Epithelial cell of prostate (primary cell): ENCODE data around the gene TSSK6.

Experiments used
- DNase-seq: peaks from one replicate; pipeline ENCODE4 v3.0.0-alpha.2; 2011; ENCODE audit warnings: low read depth, low spot score
- H3K27ac ChIP-seq: fragments of 450-650 bp; 2 replicates; pipeline ENCODE4 v1.5.1; 2017; ENCODE audit warnings: mild to moderate bottlenecking

TSSK6 gene

DNA sequence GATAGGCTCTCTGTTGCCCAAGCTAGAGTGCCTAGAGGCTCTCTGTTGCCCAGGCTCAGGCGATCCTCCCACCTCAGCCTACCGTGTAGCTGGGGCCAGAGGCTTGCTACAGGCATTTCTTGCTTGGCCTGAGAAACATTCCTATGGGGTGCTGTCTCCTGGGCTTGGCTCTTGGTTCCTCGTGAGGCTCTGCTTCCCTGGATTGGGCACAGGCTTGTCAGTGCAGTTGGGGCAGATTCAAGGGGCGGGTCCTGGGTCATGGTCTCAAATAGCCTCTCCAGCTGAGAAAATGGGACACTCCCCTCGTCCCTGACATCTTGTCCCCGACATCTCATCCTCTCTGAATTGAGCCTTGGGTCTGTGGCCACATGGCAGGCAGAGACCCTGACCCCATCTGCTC, 4.9 kb downstream of the TSSK6 start:
- no peak for DNase-seq
- no peak overlapping the region for H3K27ac ChIP-seq

DNA sequence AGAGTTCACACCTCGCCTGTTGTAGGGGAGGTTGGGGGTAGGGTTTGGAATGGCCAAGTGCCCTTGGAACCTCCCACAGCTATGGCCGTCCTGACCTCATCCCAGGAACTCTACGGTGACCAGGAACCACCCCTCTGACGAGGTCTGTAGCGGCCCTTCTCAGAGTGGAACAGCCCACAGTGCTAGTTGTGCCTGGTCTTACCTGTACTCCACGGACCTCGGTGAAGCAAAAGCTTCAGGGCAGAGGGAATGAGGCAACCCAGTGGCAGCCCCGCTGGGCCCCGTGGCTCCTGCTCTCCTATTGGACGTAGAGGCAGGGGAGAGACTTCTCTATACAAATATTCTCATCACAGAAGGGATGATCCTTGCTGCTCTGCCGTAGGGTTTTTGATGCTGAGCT, 7.1 kb downstream of the TSSK6 start:
- no peak overlapping the region for H3K27ac ChIP-seq
- no peak for DNase-seq

DNA sequence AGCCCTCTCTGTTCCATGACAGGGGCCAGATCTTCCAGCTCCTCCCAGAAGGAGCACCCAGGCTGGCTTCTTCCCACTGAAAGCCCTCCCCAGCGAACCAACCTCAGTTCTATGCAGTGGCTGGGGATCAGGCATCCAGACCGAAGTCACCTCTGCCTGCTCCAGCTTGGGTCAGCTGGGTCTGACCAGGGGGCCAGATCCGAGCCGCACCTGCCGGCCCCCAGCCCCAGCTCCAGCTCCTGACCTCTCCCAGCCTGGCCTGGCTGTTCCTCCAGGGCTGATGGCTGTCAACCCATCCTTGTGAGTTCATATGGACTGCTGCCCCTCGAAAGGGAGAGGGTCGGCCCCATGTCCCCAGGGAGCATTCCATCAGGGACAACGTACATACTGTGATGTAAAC, 8.0 kb downstream of the TSSK6 start:
- H3K27ac ChIP-seq, result no peak overlapping the region
- no peak for DNase-seq

DNA sequence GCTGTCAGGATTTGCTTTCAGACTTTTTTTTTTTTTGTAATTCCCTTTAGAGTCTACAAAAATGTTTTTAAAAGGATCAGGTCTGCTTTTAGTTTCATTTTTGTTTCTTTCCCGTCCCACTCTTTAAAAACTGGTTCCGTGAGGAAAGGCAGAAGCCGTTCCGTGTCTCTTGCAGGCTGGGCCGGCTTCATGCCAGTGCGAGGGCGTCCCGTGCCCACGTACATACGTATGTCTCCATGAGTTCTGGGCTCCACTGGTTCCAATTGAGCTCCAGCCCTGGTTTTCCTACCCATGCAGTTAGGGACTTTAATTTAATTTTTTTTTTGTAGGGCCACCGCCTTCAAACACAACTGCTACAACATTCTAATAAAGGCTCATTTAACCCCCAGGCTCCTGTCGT, 8.8 kb downstream of the TSSK6 start:
- no peak for DNase-seq
- no peak overlapping the region for H3K27ac ChIP-seq

DNA sequence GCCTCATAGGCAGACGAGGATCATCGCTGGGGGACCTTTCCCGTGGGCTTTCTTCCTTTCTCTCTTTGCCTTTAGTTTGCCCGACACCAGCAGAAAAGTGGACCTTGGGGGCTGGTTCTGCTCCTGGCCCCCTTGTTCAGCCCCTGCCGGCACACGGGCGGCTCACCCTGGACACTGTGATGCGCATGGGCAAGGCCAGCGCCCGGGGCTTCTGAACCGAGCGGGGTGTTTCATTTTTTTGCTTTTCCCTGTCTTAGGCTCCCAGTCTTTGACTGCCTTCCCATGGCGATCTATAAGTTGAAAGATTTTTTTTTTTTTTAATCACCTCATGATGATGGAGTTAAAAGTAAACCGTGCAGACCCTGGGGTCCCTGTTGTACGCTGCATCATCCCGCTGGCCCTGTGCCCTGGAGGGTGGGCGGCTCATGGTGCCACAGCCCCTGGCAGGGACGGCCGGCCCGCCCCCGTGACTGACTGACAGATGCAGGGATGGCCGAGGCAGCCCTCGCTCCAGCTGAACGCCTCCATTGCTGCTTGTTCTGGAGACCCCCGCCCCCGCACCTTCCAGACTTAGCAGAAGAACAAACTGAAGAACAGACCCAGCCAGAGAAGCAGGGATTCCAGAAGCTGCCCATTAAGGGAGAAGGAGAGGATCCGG, 9.6 kb downstream of the TSSK6 start:
- H3K27ac ChIP-seq, result no peak overlapping the region
- no peak for DNase-seq

DNA sequence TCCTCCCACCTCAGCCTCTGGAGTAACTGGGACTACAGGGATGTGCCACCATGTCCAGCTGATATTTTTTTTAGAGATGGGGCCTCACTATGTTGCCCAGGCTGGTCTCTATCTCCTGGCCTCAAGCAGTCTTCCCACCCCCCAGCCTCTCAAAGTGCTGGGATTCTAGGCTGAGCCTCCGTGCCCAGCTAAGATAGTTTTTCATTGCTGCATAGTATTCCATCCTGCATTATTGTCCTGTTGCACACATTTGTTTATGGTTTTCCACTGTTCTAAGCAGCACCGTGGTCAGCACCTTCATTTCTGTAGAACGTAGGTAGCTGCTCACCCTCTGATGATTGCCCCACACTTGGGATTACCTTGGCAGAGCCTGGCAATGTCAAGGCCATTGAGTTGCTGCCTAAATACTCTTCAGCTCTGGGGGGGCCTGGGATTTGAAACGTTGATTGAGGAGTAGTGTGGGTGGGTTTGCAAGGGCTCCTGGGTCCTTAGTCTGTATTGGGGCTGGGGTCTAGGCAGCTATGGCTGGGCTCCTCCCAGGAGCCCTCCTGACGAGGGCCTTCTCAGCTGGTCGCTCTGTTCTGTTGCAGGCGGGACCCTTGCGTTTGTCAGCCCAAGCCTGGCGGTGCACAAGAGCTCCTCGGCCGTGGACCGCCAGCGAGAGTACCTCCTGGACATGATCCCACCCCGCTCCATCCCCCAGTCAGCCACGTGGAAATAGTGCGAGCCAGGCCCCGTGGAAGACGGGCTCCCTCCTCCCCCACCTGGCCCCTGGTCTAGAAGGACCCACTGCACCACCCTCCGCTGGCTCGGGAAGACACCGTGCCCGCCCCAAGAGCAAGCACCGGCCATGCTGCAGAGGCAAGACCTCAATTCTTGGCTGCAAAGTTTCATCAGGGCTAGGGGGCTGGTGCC, 10.3 kb downstream of the TSSK6 start:
- H3K27ac ChIP-seq, result no peak overlapping the region
- DNase-seq, result no peak

DNA sequence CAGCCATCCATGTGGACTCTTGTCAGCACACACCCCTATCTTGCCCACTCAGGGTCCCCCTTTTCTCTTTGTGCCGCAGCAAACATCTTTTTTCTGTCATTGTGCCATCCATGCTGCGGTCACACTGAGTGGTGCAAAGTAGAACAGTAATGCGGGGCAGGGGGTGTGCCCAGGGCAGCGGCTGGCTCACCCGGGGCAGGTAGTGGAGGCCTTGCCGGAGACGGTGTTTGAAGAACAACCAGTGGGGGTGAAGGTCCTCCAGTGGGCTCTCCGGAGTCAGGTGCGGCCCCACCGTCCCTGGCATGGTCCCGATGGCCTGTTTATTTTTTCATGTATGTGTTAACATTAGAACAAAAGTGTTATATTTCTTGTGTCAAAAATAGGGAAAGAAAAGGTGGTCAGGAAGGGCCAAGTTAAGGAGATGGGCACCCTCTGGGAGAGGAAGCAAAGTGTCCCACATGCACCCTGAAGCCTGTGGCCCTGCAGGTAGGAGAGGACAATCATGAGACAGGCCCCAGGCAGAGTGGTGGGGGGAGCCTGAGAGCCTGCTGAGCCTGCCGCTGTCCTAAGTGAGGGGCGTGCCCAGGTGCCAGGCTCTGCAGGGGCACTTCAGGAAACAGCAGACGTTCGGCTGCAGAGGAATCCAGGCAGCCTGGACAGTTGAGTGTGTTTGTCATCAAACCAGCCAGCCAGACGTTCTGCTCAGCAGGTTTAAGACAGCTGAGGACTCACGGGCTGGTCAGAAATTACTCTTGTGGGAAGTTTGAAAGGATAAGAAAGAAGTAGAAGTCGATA, 12.3 kb downstream of the TSSK6 start:
- no peak overlapping the region for H3K27ac ChIP-seq
- no peak for DNase-seq

DNA sequence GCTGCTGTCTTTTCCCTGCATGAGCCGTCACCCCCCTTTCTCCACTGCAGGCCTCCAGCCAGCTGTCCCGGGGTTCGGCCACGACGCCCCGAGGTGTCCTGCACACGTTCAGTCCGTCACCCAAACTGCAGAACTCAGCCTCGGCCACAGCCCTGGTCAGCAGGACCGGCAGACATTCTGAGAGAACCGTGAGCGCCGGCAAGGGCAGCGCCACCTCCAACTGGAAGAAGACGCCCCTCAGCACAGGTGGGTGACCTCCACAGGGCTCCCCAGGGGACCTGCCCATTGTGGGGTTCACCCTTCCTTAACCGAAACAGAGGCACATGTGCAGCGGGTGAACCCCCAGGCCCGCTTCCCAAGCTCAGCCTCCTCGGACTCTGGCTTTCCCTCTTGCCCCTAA, 13.1 kb downstream of the TSSK6 start:
- no peak overlapping the region for H3K27ac ChIP-seq

DNA sequence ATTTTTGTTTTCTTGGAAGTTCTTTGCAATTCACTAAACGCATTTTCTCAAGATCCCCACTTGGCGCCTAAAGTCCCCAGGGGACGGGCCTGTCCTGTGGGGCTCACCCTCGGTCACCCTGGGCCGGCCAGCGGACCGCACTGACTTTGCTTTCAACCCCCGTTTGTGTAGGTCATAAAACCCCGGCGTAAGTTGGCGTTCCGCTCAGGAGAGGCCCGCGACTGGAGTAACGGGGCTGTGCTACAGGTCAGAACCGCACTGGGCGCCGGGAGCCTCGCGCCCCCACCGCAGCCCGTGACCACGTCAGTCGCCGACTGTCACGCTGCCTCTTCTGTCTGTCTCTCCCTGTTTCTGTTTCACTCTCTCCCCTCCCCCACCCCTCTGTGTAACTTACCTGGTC, 13.6 kb downstream of the TSSK6 start:
- no peak for DNase-seq
- H3K27ac ChIP-seq, result no peak overlapping the region

More for the DNA sequence above, 13.1 kb downstream of the TSSK6 start:
- DNase-seq, result no peak

DNA sequence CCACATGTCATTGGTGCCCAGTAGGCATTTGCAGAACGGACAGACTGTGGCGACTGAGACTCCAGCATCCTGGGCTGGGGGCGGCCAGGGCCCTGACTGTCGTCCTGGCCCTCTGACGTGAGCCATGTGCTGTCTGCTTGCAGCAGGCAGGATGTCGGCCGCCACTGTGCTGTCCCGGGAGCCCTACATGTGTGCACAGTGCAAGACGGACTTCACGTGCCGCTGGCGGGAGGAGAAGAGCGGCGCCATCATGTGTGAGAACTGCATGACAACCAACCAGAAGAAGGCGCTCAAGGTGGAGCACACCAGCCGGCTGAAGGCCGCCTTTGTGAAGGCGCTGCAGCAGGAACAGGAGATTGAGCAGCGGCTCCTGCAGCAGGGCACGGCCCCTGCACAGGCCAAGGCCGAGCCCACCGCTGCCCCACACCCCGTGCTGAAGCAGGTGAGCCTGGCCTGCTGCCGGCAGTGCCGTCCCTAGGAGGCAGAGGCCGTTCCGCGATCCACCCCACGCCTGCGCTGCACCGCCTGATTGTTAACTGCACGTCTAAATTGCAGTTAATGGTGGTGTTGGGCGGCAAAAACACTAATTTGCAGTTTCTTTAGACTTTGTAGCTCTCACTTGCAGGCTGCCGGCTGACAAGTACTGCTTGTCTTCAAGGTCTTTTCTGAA, 14.2 kb downstream of the TSSK6 start:
- no peak overlapping the region for H3K27ac ChIP-seq
- no peak for DNase-seq

DNA sequence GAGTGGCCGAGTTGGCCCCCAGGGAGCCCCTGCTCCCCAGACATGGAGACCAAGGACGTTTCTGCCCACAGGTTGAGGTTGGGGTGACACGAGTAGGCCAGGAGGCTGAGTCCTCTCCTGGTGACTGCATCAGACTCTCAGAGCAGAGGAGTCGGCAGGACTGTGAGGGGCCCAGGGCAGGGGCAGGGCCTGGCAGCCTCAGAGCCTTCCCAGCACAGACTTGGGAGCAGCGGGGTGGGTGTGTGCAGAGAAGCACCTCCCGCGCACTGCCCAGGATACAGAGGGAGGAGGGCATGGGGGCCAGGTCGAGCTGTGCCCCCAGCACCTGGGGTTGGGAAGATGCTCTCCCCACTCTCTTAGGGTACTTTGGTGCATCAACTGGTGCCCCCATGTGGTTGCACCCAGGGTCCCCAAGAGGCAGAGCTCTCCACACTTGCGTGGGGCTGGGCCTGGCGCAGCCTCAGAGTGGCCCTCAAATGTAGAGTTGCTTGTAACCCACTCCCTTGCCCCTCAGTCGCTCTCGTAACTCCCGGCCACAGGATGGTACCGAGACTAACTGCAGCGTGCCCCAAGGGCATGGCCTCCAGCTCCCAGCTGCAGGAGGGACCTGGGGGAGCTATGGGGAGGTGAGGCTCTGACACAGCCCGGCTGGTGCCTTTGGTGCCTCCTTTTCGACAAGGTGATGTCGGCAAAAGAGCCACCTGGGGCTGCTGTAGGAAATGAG, 15.9 kb downstream of the TSSK6 start:
- DNase-seq, result no peak
- H3K27ac ChIP-seq, result no peak overlapping the region

DNA sequence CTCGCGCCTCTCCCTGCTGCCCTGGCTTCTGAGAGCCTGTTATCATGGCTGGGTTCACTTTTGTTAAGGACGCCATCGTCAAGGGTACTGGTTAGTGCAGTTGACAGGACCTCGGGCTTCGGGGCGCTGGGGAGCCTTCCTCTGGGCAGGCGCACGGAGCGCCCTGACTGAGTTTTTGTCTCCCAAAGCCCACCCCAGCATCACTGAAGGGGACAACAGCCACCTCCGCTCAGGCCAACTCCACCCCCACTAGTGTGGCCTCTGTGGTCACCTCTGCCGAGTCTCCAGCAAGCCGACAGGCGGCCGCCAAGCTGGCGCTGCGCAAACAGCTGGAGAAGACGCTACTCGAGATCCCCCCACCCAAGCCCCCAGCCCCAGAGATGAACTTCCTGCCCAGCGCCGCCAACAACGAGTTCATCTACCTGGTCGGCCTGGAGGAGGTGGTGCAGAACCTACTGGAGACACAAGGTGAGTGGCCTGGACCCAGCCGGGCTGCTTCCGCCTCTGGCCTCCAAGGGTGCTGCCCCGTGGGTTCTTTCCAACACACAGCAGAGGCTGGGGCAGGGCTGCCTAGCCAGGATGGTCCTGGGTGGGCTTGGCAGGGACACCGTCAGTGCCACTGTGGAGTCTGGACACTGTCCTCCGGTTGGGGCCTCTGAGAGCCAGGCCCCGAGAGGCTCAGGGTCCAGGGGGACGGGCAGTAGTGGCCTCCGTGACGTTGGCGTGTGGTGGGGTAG, 16.9 kb downstream of the TSSK6 start:
- H3K27ac ChIP-seq, result no peak overlapping the region
- DNase-seq, result no peak

DNA sequence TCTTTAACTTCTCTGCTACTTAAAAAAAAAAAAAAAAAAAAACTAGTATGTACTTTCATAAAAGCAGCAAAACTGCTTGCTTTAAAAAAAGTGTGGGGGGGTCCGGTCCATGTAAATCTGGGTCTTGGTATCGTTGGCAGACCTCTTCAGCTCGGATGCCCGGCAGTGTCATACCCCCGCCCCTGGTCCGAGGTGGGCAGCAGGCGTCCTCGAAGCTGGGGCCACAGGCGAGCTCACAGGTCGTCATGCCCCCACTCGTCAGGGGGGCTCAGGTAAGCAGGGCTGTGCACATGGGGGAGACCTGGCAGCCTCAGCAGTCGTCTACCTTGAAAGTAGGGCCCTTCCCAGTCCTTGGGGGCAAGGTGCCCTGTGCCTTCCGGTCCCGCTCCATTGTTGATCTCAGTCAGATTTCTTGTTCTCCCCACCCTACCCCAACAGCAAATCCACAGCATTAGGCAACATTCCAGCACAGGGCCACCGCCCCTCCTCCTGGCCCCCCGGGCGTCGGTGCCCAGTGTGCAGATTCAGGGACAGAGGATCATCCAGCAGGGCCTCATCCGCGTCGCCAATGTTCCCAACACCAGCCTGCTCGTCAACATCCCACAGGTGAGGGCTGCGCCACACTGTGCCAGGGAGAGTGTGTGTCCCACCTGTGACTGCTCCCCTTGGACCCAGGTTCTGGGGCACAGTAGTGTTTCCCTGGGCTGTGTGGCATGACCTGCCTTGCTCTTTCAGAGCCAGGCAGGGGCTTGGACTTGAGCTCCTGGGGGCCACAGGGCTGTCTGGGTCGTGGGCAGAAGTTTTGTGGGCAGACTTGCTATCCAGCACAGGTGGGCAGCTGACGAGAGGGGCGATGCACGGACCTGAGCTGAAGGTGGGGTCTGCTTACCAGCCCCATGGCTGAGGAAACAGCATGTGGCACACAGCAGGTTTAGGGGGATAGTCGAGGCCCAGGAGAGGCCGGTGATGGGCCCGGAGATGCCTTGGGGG, 19.4 kb downstream of the TSSK6 start:
- DNase-seq, result no peak

DNA sequence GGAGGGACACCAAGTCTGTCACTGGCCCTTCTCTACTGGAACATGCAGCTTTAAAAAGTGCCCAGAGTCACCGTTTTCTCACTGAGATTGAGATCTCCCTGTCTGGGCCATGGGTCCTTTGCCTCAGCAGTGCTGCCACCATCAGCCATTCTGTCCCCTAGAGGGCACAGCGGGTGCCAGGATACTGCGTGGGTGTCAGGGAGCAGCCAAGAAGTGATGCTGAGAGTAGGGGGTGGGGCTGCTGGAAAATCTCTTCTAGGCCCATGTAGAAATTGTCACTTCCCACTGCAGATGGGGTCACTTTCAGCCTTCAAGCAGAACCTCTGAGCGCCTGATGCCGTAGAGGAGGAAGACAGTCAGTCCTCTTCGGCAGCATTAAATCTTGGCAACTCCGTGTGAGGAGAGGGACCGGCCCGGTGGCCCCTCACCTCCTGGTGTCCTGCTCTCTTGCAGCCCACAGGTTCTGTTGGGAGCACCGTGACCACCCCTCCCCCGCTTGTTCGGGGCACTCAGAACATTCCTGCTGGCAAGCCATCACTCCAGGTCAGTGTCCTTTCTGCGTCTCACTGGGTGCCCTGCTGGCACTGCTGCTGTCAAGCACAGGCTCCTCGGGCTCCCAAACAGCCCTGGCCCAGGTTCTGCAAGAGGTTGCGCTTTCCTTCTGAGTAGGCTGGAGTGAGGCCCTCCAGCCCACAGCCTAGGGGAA, 21.4 kb downstream of the TSSK6 start:
- no peak for DNase-seq
- no peak overlapping the region for H3K27ac ChIP-seq

More for the DNA sequence above, 19.4 kb downstream of the TSSK6 start:
- no peak overlapping the region for H3K27ac ChIP-seq

DNA sequence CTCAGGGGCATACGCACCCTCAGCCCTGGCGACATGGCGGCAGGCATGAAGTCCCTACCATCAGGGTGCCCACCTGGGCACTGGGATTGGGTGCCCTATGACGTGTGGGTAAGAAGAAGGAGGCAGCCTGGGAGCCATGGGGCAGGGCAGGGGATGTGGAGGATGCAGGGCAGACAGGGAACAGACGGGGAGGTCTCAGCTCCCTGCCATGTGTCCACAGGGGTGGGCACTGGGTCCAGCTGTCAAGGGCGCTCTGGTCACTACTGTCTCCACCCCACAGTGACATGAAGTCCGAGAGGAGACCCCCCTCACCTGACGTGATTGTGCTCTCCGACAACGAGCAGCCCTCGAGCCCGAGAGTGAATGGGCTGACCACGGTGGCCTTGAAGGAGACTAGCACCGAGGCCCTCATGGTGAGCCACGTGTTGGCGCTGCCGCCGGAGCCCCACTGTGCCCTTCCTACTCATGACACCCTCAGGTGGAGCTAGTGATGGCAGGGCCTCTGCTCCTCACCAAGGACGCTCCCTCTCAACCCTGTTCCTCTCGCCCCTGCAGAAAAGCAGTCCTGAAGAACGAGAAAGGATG, 23.2 kb downstream of the TSSK6 start:
- no peak overlapping the region for H3K27ac ChIP-seq

DNA sequence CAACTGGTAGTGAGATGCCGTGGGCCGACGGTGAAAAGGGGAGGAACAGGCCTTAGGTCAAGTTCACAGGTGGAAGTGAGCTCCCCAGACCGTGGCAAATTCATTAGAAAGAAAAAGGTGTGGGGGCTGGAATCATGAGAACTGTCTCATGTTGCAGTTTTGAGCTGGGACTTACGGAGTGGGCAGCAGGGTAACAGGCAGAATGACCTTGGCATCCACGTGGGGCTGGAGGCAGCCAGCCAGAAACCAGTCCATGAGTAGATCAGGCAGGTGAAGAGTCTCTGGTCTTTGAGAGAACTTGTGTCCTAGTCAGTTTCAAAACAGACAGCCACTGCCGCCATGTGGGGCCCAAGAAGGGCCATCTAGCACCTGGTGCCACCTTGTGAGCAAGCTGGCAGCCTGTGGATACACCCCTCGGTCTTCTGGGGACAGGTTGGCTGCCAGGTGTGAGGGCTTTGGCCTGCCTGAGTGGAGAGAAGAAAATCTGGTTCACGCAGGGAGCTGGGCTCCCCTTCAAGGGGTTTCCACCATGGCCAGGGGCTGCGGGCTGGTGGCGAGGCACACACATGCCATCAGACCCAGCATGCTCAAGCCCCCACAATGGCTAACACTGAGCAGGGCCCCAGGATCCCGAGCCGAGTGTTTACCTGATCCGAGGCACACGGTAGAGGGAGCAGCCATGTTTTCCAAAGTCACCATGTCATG, 23.9 kb downstream of the TSSK6 start:
- no peak for DNase-seq

More for the DNA sequence above, 23.2 kb downstream of the TSSK6 start:
- DNase-seq, result no peak

More for the DNA sequence above, 23.9 kb downstream of the TSSK6 start:
- no peak overlapping the region for H3K27ac ChIP-seq
